ENCODE results near the gene HSD17B8. TPM values are rescaled to one million over a fixed set of nuclear protein-coding genes. Genes with fewer than 3 reads are reported as not detected.

HSD17B8 gene
- total RNA-seq, 4 donors from 2014 or later = 15.1 to 42.5 (median 26.3) TPM

DNA sequence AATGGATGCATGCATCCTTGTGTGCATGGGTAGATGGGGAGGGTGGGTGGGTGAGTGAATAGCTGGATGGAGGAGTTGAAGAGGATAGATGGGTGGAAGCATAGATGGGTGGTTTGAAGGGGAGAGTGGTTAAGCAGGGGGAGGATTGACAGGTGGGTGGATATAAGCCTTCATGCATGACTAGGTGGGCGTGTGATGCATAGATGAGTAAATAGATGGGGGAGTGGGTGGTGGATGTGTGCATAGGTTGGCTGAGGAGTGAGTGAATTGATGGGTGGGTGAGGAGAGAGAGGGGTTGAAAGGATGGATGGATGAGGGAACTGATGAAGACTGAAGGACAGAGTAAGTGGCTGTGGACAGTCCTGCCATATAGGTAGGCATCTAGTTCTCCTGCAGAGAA is 16.6 kb upstream of the HSD17B8 start:
- no peaks in the 10 kb centered on the region for H3K9me3 ChIP-seq
- H3K4me3 ChIP-seq = no peak overlapping the region
- peaks cover 0 to 62% (median 6%) of the 10 kb centered on the region in 4 donors for H3K27me3 ChIP-seq
- DNase-seq = no peak
- TF ChIP-seq, protein P1, sequence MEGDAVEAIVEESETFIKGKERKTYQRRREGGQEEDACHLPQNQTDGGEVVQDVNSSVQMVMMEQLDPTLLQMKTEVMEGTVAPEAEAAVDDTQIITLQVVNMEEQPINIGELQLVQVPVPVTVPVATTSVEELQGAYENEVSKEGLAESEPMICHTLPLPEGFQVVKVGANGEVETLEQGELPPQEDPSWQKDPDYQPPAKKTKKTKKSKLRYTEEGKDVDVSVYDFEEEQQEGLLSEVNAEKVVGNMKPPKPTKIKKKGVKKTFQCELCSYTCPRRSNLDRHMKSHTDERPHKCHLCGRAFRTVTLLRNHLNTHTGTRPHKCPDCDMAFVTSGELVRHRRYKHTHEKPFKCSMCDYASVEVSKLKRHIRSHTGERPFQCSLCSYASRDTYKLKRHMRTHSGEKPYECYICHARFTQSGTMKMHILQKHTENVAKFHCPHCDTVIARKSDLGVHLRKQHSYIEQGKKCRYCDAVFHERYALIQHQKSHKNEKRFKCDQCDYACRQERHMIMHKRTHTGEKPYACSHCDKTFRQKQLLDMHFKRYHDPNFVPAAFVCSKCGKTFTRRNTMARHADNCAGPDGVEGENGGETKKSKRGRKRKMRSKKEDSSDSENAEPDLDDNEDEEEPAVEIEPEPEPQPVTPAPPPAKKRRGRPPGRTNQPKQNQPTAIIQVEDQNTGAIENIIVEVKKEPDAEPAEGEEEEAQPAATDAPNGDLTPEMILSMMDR (IDR thresholded peaks at IDR 0.05) = no peak
- no peak for TF ChIP-seq POLR2A (IDR thresholded peaks at IDR 0.05)
- intact Hi-C loops (cut with DNase I) = no loop called here
- H3K27ac ChIP-seq = no peak overlapping the region
- 75 to 76% methylated on average over 1 of the region's 1 CpG for WGBS, 2 donors
- H3K36me3 ChIP-seq = no peaks in the 10 kb centered on the region
- peaks cover 9 to 11% (median 11%) of the 10 kb centered on the region in 3 donors for H3K4me1 ChIP-seq

DNA sequence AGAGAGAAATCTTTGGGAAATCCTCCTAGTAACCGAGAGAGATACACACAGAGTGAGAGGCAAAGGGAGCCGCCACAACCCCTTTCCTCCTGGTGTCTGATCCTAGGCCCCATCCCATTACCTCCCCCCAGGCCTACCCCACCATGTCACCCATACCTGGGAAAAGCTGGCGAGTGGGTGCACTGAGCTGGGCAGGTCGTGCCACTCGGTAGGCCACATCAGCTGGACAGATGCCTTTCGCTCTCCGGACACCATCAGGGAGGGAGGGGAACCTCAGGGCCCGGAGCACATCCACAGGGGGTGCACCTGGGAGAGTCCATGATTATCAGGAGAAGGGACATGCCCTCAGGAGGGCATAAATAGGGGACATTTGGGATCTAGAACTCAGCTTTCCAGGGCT is 15.3 kb upstream of the HSD17B8 start:
- no peak overlapping the region for H3K4me3 ChIP-seq
- intact Hi-C loops (cut with DNase I) = no loop called here
- DNase-seq = no peak
- H3K4me1 ChIP-seq = peaks cover 13 to 20% (median 13%) of the 10 kb centered on the region in 3 donors
- H3K9me3 ChIP-seq = no peaks in the 10 kb centered on the region
- 83 to 89% methylated on average over 1 to 7 of the region's 8 CpGs for WGBS, 2 donors
- peaks cover 0 to 6% (median 2%) of the 10 kb centered on the region in 3 donors for H3K36me3 ChIP-seq
- no peak overlapping the region for H3K27ac ChIP-seq
- TF ChIP-seq POLR2A (IDR thresholded peaks at IDR 0.05) = no peak
- TF ChIP-seq, protein P1 (IDR thresholded peaks at IDR 0.05) = no peak
- peaks cover 0 to 65% (median 6%) of the 10 kb centered on the region in 4 donors for H3K27me3 ChIP-seq

DNA sequence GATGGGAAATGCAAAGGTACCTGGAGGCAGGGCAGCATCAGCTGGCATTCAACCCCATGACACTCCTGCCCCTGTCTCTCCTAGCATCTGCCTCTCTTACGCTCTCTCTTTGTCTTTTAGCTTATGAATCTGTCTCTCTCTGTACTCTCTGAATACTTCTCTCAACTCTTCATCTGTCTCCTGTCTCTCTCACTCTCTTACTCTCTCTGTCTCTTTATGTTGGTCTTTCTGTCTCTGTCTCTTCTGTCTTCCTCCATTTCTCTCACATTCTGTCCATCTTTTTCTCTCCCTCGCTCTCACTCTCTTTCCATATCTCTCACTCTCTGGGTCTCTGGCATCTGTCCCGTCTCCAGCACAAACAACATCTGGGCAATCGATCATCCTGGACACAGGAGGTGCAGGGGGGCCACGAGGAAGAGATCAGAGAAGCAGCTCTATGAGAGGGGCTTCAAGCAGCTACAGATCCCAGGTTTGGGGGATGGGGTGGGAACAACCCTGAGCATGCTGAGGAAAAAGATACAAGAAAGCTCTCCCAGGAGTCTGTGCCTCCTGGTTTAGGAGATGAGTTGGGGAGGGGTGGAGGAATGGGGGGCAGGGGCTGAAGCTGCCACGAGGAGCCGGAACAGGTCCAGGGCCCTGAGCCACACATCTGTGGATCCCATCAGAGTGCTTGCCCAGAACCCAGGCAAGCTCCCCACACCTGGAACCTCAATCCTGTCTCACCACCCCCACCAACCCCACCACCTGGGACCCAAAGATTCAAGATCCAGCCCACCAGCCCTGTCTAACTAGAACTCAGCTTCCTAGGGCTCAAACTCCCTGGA is 14.6 kb upstream of the HSD17B8 start:
- Histone ChIP-seq H3K27ac (no peak overlapping the region), H3K4me3 (no peak overlapping the region), H3K4me1 (peaks cover 13 to 20% (median 13%) of the 10 kb centered on the region in 3 donors), H3K9me3 (no peaks in the 10 kb centered on the region), H3K36me3 (peaks cover 0 to 13% (median 7%) of the 10 kb centered on the region in 3 donors), H3K27me3 (peaks cover 0 to 65% (median 6%) of the 10 kb centered on the region in 4 donors)
- no peak for DNase-seq
- WGBS, 2 donors = 51 to 64% methylated on average over 7 of the region's 7 CpGs
- TF ChIP-seq, protein P1 (IDR thresholded peaks at IDR 0.05) = no peak
- TF ChIP-seq POLR2A (IDR thresholded peaks at IDR 0.05) = no peak
- intact Hi-C loops (cut with DNase I) = no loop called here

DNA sequence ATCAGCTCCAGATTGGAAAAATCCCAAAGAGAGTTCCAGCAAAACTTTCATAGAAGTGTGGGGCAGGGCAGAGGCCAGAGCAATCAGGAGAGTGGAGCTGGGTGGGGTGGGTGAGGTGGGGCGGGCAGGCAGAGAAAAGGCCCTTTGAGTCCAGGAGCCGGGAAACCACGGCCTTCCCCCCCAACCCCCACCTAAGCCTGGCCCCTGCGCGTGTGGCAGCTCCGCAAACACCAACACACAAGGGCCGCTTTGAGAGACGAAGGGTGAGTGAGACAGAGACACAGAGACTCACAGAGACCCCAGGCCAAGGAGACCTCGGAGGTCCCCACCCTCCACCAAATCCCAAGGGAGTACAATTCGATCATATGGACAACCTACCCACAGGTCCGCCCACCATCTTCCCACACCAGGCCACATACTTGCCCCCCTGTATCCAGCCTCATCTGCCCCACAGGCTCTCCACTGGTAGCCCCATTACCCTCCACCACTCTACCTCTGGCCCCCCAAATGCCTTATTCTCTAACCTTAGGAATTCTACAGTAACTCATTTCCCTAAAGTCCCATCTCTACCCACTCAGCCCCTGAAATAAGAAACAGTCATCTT is 13.8 kb upstream of the HSD17B8 start:
- intact Hi-C loops (cut with DNase I) = no loop called here
- Histone ChIP-seq H3K4me3 (no peak overlapping the region), H3K9me3 (no peaks in the 10 kb centered on the region), H3K36me3 (peaks cover 3 to 20% (median 15%) of the 10 kb centered on the region in 3 donors), H3K27ac (no peak overlapping the region), H3K27me3 (peaks cover 0 to 59% (median 6%) of the 10 kb centered on the region in 4 donors), H3K4me1 (peaks cover 13 to 20% (median 13%) of the 10 kb centered on the region in 3 donors)
- no peak for DNase-seq
- 79 to 84% methylated on average over 9 of the region's 11 CpGs for WGBS, 2 donors
- TF ChIP-seq, protein P1 (IDR thresholded peaks at IDR 0.05) = no peak
- TF ChIP-seq POLR2A (IDR thresholded peaks at IDR 0.05) = no peak
